SK-N-SH (cell line): ENCODE results near the gene GPR17. TPM values are rescaled to one million over a fixed set of nuclear protein-coding genes. Genes with fewer than 3 reads are reported as not detected.

Experiments used
- CTCF ChIA-PET: fragments of 300-600, 350-600 bp; formaldehyde crosslinking; extraction: SDS; loops from one replicate; lab custom pipeline; 2021; lab: Yijun Ruan, JAX
- POLR2A ChIA-PET: fragments of 350-600 bp; sonication (Branson Sonifier 250); formaldehyde crosslinking; extraction: SDS; loops from one replicate; lab custom pipeline; 2020; ENCODE audit warnings: antibody characterized with exemption, inconsistent platforms; lab: Yijun Ruan, JAX
- DNase-seq: peaks from one replicate; pipeline ENCODE4 v3.0.0; 2012
- H2AFZ ChIP-seq: fragments of 200-600 bp; sonication (generic); 2 replicates; pipeline ENCODE4 v1.8.1; 2016; ENCODE audit warnings: antibody characterized with exemption, mild to moderate bottlenecking, low read depth
- H3F3A ChIP-seq: fragments of 200-600 bp; sonication (generic); replicated peaks from 2 replicates; pipeline ENCODE3; 2016; ENCODE audit warnings: antibody characterized with exemption, mild to moderate bottlenecking; ENCODE audit not compliant: insufficient read depth
- H3K27ac ChIP-seq, 2 experiments: fragments of 200-500 bp in 1 of 2; fragments of 200-600 bp in 1 of 2; sonication (Bioruptor generic) in 1 of 2; sonication (generic), shearing (Covaris generic) in 1 of 2; 2 replicates each; pipeline versions ENCODE4 v1.5.1 to v1.6.1; 2014 to 2016; ENCODE audit warnings: low read depth in 2 of 2, inconsistent platforms in 1 of 2, low read length in 1 of 2, mild to moderate bottlenecking in 1 of 2, mixed read lengths in 1 of 2
- H3K27me3 ChIP-seq: fragments of 200-600 bp; sonication (generic), shearing (Covaris generic); 2 replicates; pipeline ENCODE4 v1.6.1; 2016; ENCODE audit warnings: mixed run types; ENCODE audit not compliant: insufficient read depth
- H3K36me3 ChIP-seq, 2 experiments: fragments of 200-500 bp in 1 of 2; fragments of 200-600 bp in 1 of 2; sonication (Bioruptor generic) in 1 of 2; sonication (generic) in 1 of 2; replicated peaks in 1 of 2; 2 replicates each; pipeline versions ENCODE3 to v1.5.1; 2014 to 2016; ENCODE audit warnings: low read length in 1 of 2, mild to moderate bottlenecking in 1 of 2; ENCODE audit not compliant: insufficient read depth in 2 of 2, control insufficient read depth in 1 of 2
- H3K4me1 ChIP-seq, 2 experiments: fragments of 200-500 bp in 1 of 2; fragments of 200-600 bp in 1 of 2; sonication (Bioruptor generic) in 1 of 2; sonication (generic), shearing (Covaris generic) in 1 of 2; 2 replicates each; pipeline versions ENCODE4 v1.5.1 to v1.6.1; 2014 to 2016; ENCODE audit warnings: low read depth in 1 of 2, low read length in 1 of 2, mixed run types in 1 of 2; ENCODE audit not compliant: insufficient read depth in 2 of 2, control insufficient read depth in 1 of 2
- H3K4me2 ChIP-seq: fragments of 200-600 bp; sonication (generic), shearing (Covaris generic); 2 replicates; pipeline ENCODE4 v1.6.1; 2017; ENCODE audit warnings: mixed run types
- H3K4me3 ChIP-seq, 2 experiments: fragments of 200-500 bp in 1 of 2; fragments of 200-600 bp in 1 of 2; sonication (Bioruptor generic) in 1 of 2; sonication (generic), shearing (Covaris generic) in 1 of 2; 2 replicates each; pipeline versions ENCODE4 v1.5.1 to v1.8.1; 2014 to 2016; ENCODE audit warnings: low read depth in 2 of 2, inconsistent platforms in 1 of 2, low read length in 1 of 2, mild to moderate bottlenecking in 1 of 2, mixed read lengths in 1 of 2, moderate library complexity in 1 of 2
- H3K79me2 ChIP-seq: fragments of 200-600 bp; sonication (generic); 2 replicates; pipeline ENCODE4 v1.8.1; 2017; ENCODE audit warnings: mild to moderate bottlenecking; ENCODE audit not compliant: insufficient read depth
- H3K9ac ChIP-seq: fragments of 200-600 bp; sonication (generic); 2 replicates; pipeline ENCODE4 v1.6.1; 2017; ENCODE audit warnings: mixed run types
- H3K9me2 ChIP-seq: fragments of 200-600 bp; sonication (generic); 2 replicates; pipeline ENCODE4 v1.6.1; 2017; ENCODE audit warnings: mixed run types
- H3K9me3 ChIP-seq: fragments of 200-600 bp; sonication (generic); 2 replicates; pipeline ENCODE4 v1.6.1; 2017; ENCODE audit warnings: mixed run types, mild to moderate bottlenecking, moderate library complexity
- H4K20me1 ChIP-seq: fragments of 200-600 bp; sonication (generic); 2 replicates; pipeline ENCODE4 v1.6.1; 2017; ENCODE audit warnings: mild to moderate bottlenecking, mixed run types; ENCODE audit not compliant: insufficient read depth
- CHD2 ChIP-seq: fragments of 150-350 bp; IDR thresholded peaks from 2 replicates; pipeline ENCODE4 v1.6.1; 2018; ENCODE audit warnings: low read length; ENCODE audit not compliant: partially characterized antibody
- CTCF ChIP-seq: fragments of 200-600 bp; sonication (generic); IDR thresholded peaks from 2 replicates; pipeline ENCODE4 v1.6.1; 2017; ENCODE audit warnings: antibody characterized with exemption, mild to moderate bottlenecking, moderate library complexity
- FOSL2 ChIP-seq: IDR thresholded peaks from 2 replicates; pipeline ENCODE4 v1.4.0; 2012; ENCODE audit warnings: low read depth, mild to moderate bottlenecking, moderate library complexity, borderline replicate concordance
- FOXJ3 ChIP-seq: sonication (generic); formaldehyde crosslinking; IDR thresholded peaks from 2 replicates; pipeline ENCODE4 v1.5.1; 2020; ENCODE audit warnings: mild to moderate bottlenecking, missing genetic modification reagents
- FOXM1 ChIP-seq: IDR thresholded peaks from 2 replicates; pipeline ENCODE4 v1.4.0; 2012; ENCODE audit warnings: low read depth, mild to moderate bottlenecking
- GABPA ChIP-seq: IDR thresholded peaks from 2 replicates; pipeline ENCODE4 v1.4.0; 2012; ENCODE audit warnings: low read depth, mild to moderate bottlenecking
- IRF3 ChIP-seq: fragments of 150-350 bp; IDR thresholded peaks from 2 replicates; pipeline ENCODE4 v1.6.1; 2016; ENCODE audit warnings: mild to moderate bottlenecking, low read depth, low read length
- MAX ChIP-seq: IDR thresholded peaks from 2 replicates; pipeline ENCODE4 v1.4.0; 2012; ENCODE audit warnings: low read depth
- MEF2A ChIP-seq: IDR thresholded peaks from 2 replicates; pipeline ENCODE4 v1.4.0; 2012; ENCODE audit warnings: low read depth, borderline replicate concordance
- MXI1 ChIP-seq: IDR thresholded peaks from 2 replicates; pipeline ENCODE4 v1.6.1; 2012; ENCODE audit warnings: mild to moderate bottlenecking, low read depth, low read length, improper control_type of control experiment
- NFIC ChIP-seq: IDR thresholded peaks from 2 replicates; pipeline ENCODE4 v1.4.0; 2012; ENCODE audit warnings: borderline replicate concordance
- NRF1 ChIP-seq: IDR thresholded peaks from 2 replicates; pipeline ENCODE4 v1.6.1; 2012; ENCODE audit warnings: low read depth, mild to moderate bottlenecking, low read length
- PBX3 ChIP-seq: IDR thresholded peaks from 2 replicates; pipeline ENCODE4; 2012
- POLR2AphosphoS5 ChIP-seq: IDR thresholded peaks from 2 replicates; pipeline ENCODE4 v1.6.1; 2012; ENCODE audit warnings: low read depth, low read length
- REST ChIP-seq: IDR thresholded peaks from 2 replicates; pipeline ENCODE4 v1.6.1; 2012; ENCODE audit warnings: mild to moderate bottlenecking, low read depth, low read length, moderate library complexity
- RXRA ChIP-seq: IDR thresholded peaks from 2 replicates; pipeline ENCODE4 v1.4.0; 2012; ENCODE audit warnings: low read depth, mild to moderate bottlenecking, borderline replicate concordance
- SIN3A ChIP-seq: IDR thresholded peaks from 2 replicates; pipeline ENCODE4 v1.6.1; 2012; ENCODE audit warnings: low read depth, mild to moderate bottlenecking, low read length, moderate library complexity, borderline replicate concordance
- SMC3 ChIP-seq: IDR thresholded peaks from 2 replicates; pipeline ENCODE4 v1.6.1; 2012; ENCODE audit warnings: low read depth, low read length, improper control_type of control experiment
- TCF12 ChIP-seq: IDR thresholded peaks from 2 replicates; pipeline ENCODE4 v1.4.0; 2012
- ZBTB33 ChIP-seq: IDR thresholded peaks from 2 replicates; pipeline ENCODE4 v1.4.0; 2012; ENCODE audit warnings: low read depth, borderline replicate concordance
- WGBS: methylation state at CpG from one replicate; pipeline ENCODE4 v1.1.6; 2017; ENCODE audit warnings: low lambda C conversion rate; 5-methylcytosine and 5-hydroxymethylcytosine counted together
- polyA plus RNA-seq, 3 experiments: library from polyadenylated mRNA; depleted of rRNA; stranded (reverse); fragments of >200 nt; gene quantifications; 2 replicates each; pipeline ENCODE4 v1.2.3, GENCODE V29; 2012

The GPR17 gene
- polyA plus RNA-seq, 1 of the 3 experiments (the other 2 are of a cell fraction): 0.03 TPM

- H3K4me3 ChIP-seq: no peak overlapping the region
- WGBS: 72% methylated on average over 5 of the region's 10 CpGs
- TF ChIP-seq IRF3: no peak
- no peak for TF ChIP-seq MEF2A
- TF ChIP-seq SMC3: no peak
- TF ChIP-seq GABPA: no peak
- no peak for TF ChIP-seq TCF12
- TF ChIP-seq REST: no peak
- TF ChIP-seq FOXJ3 (CRISPR knock-in tag): no peak
- TF ChIP-seq CHD2: no peak
- no peak for TF ChIP-seq FOXM1
- no peak for TF ChIP-seq MAX
- TF ChIP-seq POLR2AphosphoS5: no peak
- no peak for TF ChIP-seq NRF1
- no peak for TF ChIP-seq PBX3
- TF ChIP-seq SIN3A: no peak
- no peak for TF ChIP-seq MXI1
- TF ChIP-seq RXRA: no peak
- no peak for TF ChIP-seq ZBTB33
- TF ChIP-seq CTCF: no peak
- TF ChIP-seq NFIC: no peak
- TF ChIP-seq FOSL2: no peak
- TF ChIP-seq, all 33 proteins: peak for 0
- Histone ChIP-seq H3K9me2 (no peaks in the 10 kb centered on the region), H3K79me2 (no peaks in the 10 kb centered on the region), H3K4me1 (peaks cover 0 to 32% of the 10 kb centered on the region in 2 experiments; a peak in 1 of 4 replicates), H3F3A (no peaks in the 10 kb centered on the region), H2AFZ (no peak overlapping the region), H3K9me3 (no peaks in the 10 kb centered on the region), H3K36me3 (no peaks in the 10 kb centered on the region), H3K27ac (no peak overlapping the region), H3K9ac (no peak overlapping the region), H4K20me1 (no peaks in the 10 kb centered on the region), H3K4me2 (no peak overlapping the region), H3K27me3 (no peaks in the 10 kb centered on the region)
- ChIA-PET CTCF (interaction anchor here (0.8 to 2.0 kb wide), 2 partner anchors 12 to 20 kb away, joined by 3 to 8 read pairs; no protein-coding TSS in a partner anchor), POLR2A (no interaction called here)
- DNase-seq: no peak
These were observed 15.7 kb upstream of the GPR17 start for GRCh38 chr2:127630096-127630863.
